ENCODE measurements around the gene CCDC63.

Gene CCDC63

DNA sequence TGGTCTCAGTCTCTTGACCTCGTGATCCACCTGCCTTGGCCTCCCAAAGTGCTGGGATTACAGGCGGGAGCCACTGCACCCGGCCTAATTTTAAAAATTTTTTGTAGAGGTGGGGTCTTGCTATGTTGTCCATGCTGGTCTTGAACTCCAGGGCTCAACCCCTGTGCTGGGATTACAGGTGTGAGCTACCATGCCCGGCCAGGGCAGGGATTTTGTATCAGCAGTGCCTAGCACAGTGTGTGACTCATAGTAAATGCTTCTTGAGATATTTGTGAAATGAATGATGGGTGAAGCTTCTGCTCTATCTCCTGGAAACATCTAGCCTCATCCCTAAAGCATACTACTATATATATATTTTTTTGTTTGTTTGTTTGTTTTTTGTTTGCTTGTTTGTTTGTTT is 36.5 kb downstream of the CCDC63 start:
- no peak overlapping the region for H3K4me3 ChIP-seq (ENCODE audit: control insufficient read depth, low read depth, low read length)
- TF ChIP-seq CTCF (conservative IDR thresholded peaks at IDR 0.05; ENCODE audit: control insufficient read depth, insufficient read depth, low read depth, low read length) = no peak
- DNase-seq (ENCODE audit: low read depth) = no peak

- DNase-seq (ENCODE audit: low read depth) = no peak
- no peak for TF ChIP-seq CTCF (conservative IDR thresholded peaks at IDR 0.05; ENCODE audit: control insufficient read depth, insufficient read depth, low read depth, low read length)
- H3K4me3 ChIP-seq (ENCODE audit: control insufficient read depth, low read depth, low read length) = no peak overlapping the region
Observed at GRCh38 chr12:110885152-110885840, 38.5 kb downstream of the CCDC63 start.

DNA sequence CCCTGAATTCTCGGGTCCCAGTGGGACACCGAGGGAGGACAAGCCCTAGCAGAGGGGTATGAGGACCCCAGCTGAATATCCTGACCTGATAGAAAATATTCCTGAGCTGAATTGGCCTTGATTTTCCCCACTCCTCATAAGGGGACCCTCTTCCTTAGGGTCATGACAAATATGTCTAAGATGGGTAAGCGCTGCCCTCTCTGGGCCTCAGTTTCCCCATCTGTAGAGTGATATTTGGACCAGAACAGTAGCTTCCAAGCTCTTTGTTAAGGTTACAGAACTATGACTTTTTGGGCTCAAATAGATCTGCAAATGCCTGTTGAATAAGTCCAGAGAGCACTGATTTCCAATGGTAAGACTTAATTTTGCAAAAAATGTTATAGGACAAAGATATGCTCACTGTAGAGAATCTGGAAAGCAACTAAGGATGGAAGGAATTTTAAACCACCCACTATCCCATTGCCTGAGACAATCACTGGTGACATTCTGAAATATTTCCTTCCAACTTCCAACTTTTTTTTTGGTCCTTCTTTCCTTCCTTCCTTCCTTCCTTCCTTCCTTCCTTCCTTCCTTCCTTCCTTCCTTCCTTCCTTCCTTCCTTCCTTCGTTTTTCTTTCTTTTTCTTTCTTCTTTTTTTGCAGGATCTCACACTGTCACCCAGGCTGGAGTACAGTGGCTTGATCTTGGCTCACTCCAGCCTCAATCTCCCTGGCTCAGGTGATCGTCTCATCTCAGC is 41.6 kb downstream of the CCDC63 start:
- no peak for DNase-seq (ENCODE audit: low read depth)
- no peak for TF ChIP-seq CTCF (conservative IDR thresholded peaks at IDR 0.05; ENCODE audit: control insufficient read depth, insufficient read depth, low read depth, low read length)
- no peak overlapping the region for H3K4me3 ChIP-seq (ENCODE audit: control insufficient read depth, low read depth, low read length)

GRCh38 chr12:110889361-110889760 is 42.6 kb downstream of the CCDC63 start:
- TF ChIP-seq CTCF (conservative IDR thresholded peaks at IDR 0.05; ENCODE audit: control insufficient read depth, insufficient read depth, low read depth, low read length) = no peak
- H3K4me3 ChIP-seq (ENCODE audit: control insufficient read depth, low read depth, low read length) = no peak overlapping the region
- DNase-seq (ENCODE audit: low read depth) = no peak

- no peak overlapping the region for H3K4me3 ChIP-seq (ENCODE audit: control insufficient read depth, low read depth, low read length)
- TF ChIP-seq CTCF (conservative IDR thresholded peaks at IDR 0.05; ENCODE audit: control insufficient read depth, insufficient read depth, low read depth, low read length) = no peak
- no peak for DNase-seq (ENCODE audit: low read depth)
Observed at GRCh38 chr12:110893956-110894355, 47.2 kb downstream of the CCDC63 start.

DNA sequence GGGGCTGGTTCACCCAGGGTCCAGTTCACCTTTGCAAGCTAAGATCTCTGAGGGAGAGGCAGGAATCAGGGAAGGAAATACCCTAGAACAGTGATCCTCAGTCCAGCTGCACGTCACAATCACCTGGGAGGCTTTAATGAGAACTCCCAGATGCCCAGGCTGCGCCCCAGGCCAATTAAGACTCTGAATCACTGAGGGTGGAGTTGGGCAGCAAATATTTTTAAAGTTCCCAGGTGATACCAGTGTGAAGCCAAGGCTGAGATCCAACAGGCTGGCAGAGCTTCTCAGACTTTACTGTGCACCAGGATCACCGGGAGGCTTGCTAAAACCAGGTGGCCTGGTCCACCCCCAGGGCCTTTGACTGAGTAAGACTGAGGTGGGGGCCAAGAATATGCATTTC is 49.8 kb downstream of the CCDC63 start:
- no peak for TF ChIP-seq CTCF (conservative IDR thresholded peaks at IDR 0.05; ENCODE audit: control insufficient read depth, insufficient read depth, low read depth, low read length)
- no peak overlapping the region for H3K4me3 ChIP-seq (ENCODE audit: control insufficient read depth, low read depth, low read length)
- no peak for DNase-seq (ENCODE audit: low read depth)

Data from fibroblast of mammary gland (primary cell).